Thoracic aorta (tissue), 2 donors: ENCODE measurements around the gene MYADML2. TPM values are rescaled to one million over a fixed set of nuclear protein-coding genes. Genes with fewer than 3 reads are reported as not detected.

Source experiments
- ATAC-seq: fragments of 150-250 bp; one replicate; pipeline ENCODE4 v1.8.0; 2017; ENCODE audit warnings: low read depth; ENCODE audit not compliant: insufficient number of reproducible peaks, low FRiP score
- DNase-seq: peaks from one replicate; pipeline ENCODE4 v3.0.0-alpha.2; 2020; ENCODE audit warnings: low spot score
- H3K27ac ChIP-seq, 2 donors: fragments of 200-600 bp; sonication (generic); 1 replicate in 1 of 2; 2 replicates in 1 of 2; pipeline ENCODE4 v1.5.1; 2016; ENCODE audit warnings: mild to moderate bottlenecking in 2 of 2, moderate library complexity in 2 of 2
- H3K27me3 ChIP-seq: fragments of 200-600 bp; sonication (generic); replicated peaks from 2 replicates; pipeline ENCODE4 v1.6.0; 2016; ENCODE audit warnings: mild to moderate bottlenecking; ENCODE audit not compliant: insufficient read depth
- H3K36me3 ChIP-seq: fragments of 200-600 bp; sonication (generic); one replicate; pipeline ENCODE4 v1.5.1; 2016
- H3K4me1 ChIP-seq, 2 donors: fragments of 200-600 bp; sonication (generic); 1 replicate in 1 of 2; 2 replicates in 1 of 2; pipeline versions ENCODE4 v1.5.1 to v1.6.0; 2016; ENCODE audit warnings: low read depth in 2 of 2, mild to moderate bottlenecking in 1 of 2; ENCODE audit not compliant: control insufficient read depth in 1 of 2
- H3K4me3 ChIP-seq: fragments of 200-600 bp; sonication (generic); 2 replicates; pipeline ENCODE4 v1.5.1; 2016; ENCODE audit warnings: mild to moderate bottlenecking
- H3K9me3 ChIP-seq: fragments of 200-600 bp; sonication (generic); 2 replicates; pipeline ENCODE4 v1.5.1; 2016
- total RNA-seq, 2 donors: library from RNA; depleted of rRNA; stranded (reverse); fragments of >200 nt; gene quantifications; one replicate each; pipeline versions ENCODE4 v1.1.0 to v1.2.3, GENCODE V29; 2016
- TF ChIP-seq, protein P1 (sequence below): fragments of 200-600 bp; sonication (generic); IDR thresholded peaks from one replicate; pipeline ENCODE4 v1.5.1; 2019; ENCODE audit warnings: antibody characterized with exemption

The MYADML2 gene
- total RNA-seq, 2 donors from 2014 or later, result not detected

DNA sequence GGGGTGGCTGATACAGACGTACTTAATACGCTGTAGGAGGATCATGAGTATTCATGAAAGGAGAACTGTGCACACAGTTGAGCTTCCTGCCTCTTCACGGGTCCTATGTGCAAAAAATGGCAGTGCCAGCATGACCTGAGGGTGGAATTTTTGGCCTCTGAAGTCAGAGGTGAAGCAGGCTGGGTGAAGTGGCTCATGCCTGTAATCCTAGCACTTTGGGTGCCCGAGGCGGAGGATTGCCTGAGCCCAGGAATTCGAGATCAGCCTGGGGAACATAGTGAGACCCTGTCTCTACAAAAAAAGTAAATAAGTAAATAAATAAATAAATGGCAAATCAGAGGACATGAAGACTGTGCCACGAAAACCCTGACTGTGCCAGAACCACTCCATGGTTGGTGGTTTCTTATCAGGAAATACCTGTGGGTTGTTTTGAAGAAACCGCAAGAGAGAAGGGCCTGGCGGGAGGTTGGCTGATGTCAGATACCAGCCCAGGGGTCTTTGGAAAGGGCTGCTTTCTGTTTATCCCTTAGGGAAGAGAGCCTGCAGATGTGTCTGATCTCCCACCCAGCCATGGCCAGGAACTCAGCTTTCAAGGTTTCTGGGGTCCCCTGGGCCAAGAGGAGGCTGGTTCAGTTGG lies 33.8 kb upstream of the MYADML2 start:
- TF ChIP-seq, protein P1, sequence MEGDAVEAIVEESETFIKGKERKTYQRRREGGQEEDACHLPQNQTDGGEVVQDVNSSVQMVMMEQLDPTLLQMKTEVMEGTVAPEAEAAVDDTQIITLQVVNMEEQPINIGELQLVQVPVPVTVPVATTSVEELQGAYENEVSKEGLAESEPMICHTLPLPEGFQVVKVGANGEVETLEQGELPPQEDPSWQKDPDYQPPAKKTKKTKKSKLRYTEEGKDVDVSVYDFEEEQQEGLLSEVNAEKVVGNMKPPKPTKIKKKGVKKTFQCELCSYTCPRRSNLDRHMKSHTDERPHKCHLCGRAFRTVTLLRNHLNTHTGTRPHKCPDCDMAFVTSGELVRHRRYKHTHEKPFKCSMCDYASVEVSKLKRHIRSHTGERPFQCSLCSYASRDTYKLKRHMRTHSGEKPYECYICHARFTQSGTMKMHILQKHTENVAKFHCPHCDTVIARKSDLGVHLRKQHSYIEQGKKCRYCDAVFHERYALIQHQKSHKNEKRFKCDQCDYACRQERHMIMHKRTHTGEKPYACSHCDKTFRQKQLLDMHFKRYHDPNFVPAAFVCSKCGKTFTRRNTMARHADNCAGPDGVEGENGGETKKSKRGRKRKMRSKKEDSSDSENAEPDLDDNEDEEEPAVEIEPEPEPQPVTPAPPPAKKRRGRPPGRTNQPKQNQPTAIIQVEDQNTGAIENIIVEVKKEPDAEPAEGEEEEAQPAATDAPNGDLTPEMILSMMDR, result no peak
- Histone ChIP-seq H3K4me3 (no peak overlapping the region), H3K9me3 (no peaks in the 10 kb centered on the region), H3K4me1 (peaks cover 12 to 17% of the 10 kb centered on the region in 2 donors), H3K27ac (no peak overlapping the region), H3K27me3 (no peaks in the 10 kb centered on the region), H3K36me3 (peaks cover 15% of the 10 kb centered on the region)
- DNase-seq (no peak), ATAC-seq (no peak)

- Histone ChIP-seq H3K27ac (no peak overlapping the region), H3K9me3 (no peaks in the 10 kb centered on the region), H3K4me3 (no peak overlapping the region), H3K27me3 (no peaks in the 10 kb centered on the region), H3K36me3 (peaks cover 11% of the 10 kb centered on the region), H3K4me1 (peaks cover 12 to 17% of the 10 kb centered on the region in 2 donors)
- DNase-seq (no peak), ATAC-seq (no peak)
- TF ChIP-seq, protein P1, result no peak
Observed at GRCh38 chr17:81980122-81980521, 33.1 kb upstream of the MYADML2 start.

DNA sequence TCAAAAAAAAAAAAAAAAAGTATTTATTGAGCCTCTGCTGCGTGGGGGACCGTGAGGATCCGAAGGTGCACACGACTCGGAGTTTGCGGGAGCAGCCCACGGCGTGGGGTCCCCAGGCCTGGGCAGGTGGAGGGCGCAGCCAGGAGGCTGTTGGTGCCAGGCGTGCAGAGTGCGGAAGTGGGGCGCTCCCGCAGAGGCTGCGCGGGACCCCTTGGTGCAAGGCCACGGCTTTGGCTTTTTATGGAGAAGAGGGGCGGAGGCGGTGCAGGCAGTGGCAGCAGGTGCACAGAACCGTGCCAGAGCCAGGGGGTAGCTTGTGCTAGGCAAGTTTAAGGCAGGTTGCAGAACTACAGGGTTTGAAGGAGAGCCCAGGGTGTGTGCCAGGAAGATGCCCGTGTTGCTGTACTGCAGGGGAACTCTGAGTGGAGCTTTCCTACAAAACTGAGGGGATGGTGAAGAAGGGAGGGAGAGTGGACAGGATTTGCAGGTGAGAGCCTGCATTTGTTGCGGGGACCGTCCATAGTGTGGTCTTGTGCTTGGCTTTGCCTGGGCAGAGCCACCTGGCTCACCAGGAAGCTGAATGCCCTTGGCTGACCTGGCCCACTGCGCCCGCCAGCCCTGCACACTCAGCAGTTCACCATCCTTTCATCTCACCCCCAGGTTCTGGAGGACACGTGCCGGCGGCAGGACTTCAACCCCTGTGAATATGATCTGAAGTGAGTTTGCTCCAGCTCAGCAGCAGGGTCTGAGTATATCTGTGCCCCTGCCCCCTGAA lies 31.7 kb upstream of the MYADML2 start:
- ATAC-seq (no peak), DNase-seq (no peak)
- H3K9me3 ChIP-seq, result no peaks in the 10 kb centered on the region
- no peak overlapping the region for H3K27ac ChIP-seq
- TF ChIP-seq, protein P1, result no peak
- H3K36me3 ChIP-seq, result no peaks in the 10 kb centered on the region
- peak overlapping the region; percentile 98 for H3K4me3 ChIP-seq
- H3K4me1 ChIP-seq, result peaks cover 12 to 17% of the 10 kb centered on the region in 2 donors
- H3K27me3 ChIP-seq, result no peaks in the 10 kb centered on the region

DNA sequence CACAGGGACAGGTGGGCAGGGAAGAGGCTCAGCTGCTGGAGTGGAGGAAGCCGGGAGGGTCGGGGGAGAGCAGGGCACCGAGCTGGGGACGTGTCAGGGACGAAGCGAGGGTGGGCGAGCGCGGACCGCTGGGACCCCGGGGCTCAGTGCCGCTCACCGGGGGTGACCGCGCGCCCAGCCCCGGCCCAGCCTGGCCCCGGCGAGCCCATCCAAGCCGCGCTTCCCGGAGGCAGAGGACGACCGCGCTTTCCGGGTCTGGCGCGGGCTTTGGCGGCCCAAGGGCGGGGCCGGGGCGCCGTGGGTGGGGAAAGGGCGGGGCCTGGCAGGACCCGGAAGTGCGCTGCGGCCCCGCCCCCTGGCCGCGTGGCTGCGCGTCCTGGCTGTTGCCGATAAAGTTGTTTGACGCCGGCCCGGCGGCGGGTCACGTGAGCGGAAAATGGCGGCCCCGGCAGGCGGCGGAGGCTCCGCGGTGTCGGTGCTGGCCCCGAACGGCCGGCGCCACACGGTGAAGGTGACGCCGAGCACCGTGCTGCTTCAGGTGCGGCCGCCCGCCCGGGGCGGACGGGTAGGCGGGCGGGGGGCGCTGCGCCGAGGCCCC lies 30.3 kb upstream of the MYADML2 start, which contains the start of gene ASPSCR1:
Gene ASPSCR1, plus strand, starts transcription at position 419 of the 598 bp plus-strand sequence. Its CDS starts 18 bp downstream, at position 437.
- ATAC-seq, result peak; percentile 89
- TF ChIP-seq, protein P1, result no peak
- DNase-seq, result peak; percentile 52
- no peaks in the 10 kb centered on the region for H3K36me3 ChIP-seq
- peaks cover 12 to 17% of the 10 kb centered on the region in 2 donors for H3K4me1 ChIP-seq
- no peaks in the 10 kb centered on the region for H3K27me3 ChIP-seq
- H3K9me3 ChIP-seq, result no peaks in the 10 kb centered on the region
- H3K4me3 ChIP-seq, result peak within 1 kb of the TSS; percentile 98
- peak within 1 kb of the TSS; percentile 79 to 87 for H3K27ac ChIP-seq
